ENCODE data around the gene FMNL1.

The FMNL1 gene

GRCh38 chr17:45296833-45297124, 75.1 kb downstream of the FMNL1 start:
- in situ Hi-C loops (cut with MboI; ENCODE audit: low sequenced_read_pairs), result no loop called here
